Stimulated activated CD8-positive, alpha-beta memory T cell treated with anti-CD3 and anti-CD28 coated beads, Interleukin-7, amount 100 ng/mL, for 48 hours (primary cell): ENCODE results near the gene FRAS1.
"Not testable (repeated sequence)": the region's sequence is repeated elsewhere in the genome, so short reads cannot be mapped to it uniquely, and the experiment has no call there.

Experiments used
- DNase-seq, 2 donors: peaks; one replicate each; pipeline ENCODE4 v3.0.0-alpha.2; 2020; ENCODE audit warnings: low read depth in 1 of 2; ENCODE audit errors: extremely low read depth in 1 of 2

FRAS1 gene

GRCh38 chr4:78265006-78265405, 207.9 kb downstream of the FRAS1 start:
- DNase-seq = no peak

GRCh38 chr4:78267790-78268189, 210.7 kb downstream of the FRAS1 start:
- DNase-seq = no peak

- no peak for DNase-seq
These were observed 211.5 kb downstream of the FRAS1 start for GRCh38 chr4:78268597-78268996.

GRCh38 chr4:78275450-78275849, 218.3 kb downstream of the FRAS1 start:
- not testable (repeated sequence) for DNase-seq

- DNase-seq = no peak
These were observed 229.2 kb downstream of the FRAS1 start for GRCh38 chr4:78286281-78286680.

- DNase-seq = no peak
These were observed 231.2 kb downstream of the FRAS1 start for GRCh38 chr4:78288327-78288726.

- no peak for DNase-seq
These were observed 234.2 kb downstream of the FRAS1 start for GRCh38 chr4:78291277-78291676.

- DNase-seq = no peak
These were observed 235.2 kb downstream of the FRAS1 start for GRCh38 chr4:78292341-78292740.

GRCh38 chr4:78292856-78293255, 235.7 kb downstream of the FRAS1 start:
- no peak for DNase-seq

- no peak for DNase-seq
These were observed 236.2 kb downstream of the FRAS1 start for GRCh38 chr4:78293348-78293747.

GRCh38 chr4:78293821-78294301, 236.7 kb downstream of the FRAS1 start:
- no peak for DNase-seq

GRCh38 chr4:78296261-78296660, 239.1 kb downstream of the FRAS1 start:
- no peak for DNase-seq

GRCh38 chr4:78297116-78297800, 240.1 kb downstream of the FRAS1 start:
- no peak for DNase-seq

GRCh38 chr4:78298618-78299017, 241.5 kb downstream of the FRAS1 start:
- no peak for DNase-seq

GRCh38 chr4:78299565-78299972, 242.4 kb downstream of the FRAS1 start:
- DNase-seq = no peak

- DNase-seq = not testable (repeated sequence)
These were observed 250.1 kb downstream of the FRAS1 start for GRCh38 chr4:78307263-78307662.

GRCh38 chr4:78308517-78308916, 251.4 kb downstream of the FRAS1 start:
- no peak for DNase-seq

- DNase-seq = no peak
These were observed 252.2 kb downstream of the FRAS1 start for GRCh38 chr4:78309352-78309751.

- no peak for DNase-seq
These were observed 253.1 kb downstream of the FRAS1 start for GRCh38 chr4:78310007-78310739.

GRCh38 chr4:78310740-78311115, 253.6 kb downstream of the FRAS1 start:
- DNase-seq = no peak

GRCh38 chr4:78311306-78311705, 254.2 kb downstream of the FRAS1 start:
- DNase-seq = no peak

- no peak for DNase-seq
These were observed 256.0 kb downstream of the FRAS1 start for GRCh38 chr4:78312989-78313753.
